T-helper 2 cell treated with Interferon-gamma antibody and Interleukin-4, amounts not matched to agents 100 ng/mL and 5 ng/mL, for 36 hours (primary cell): ENCODE data around the gene PSMA4. TPM values are rescaled to one million over a fixed set of nuclear protein-coding genes. Genes with fewer than 3 reads are reported as not detected.
"Not testable (repeated sequence)": the region's sequence is repeated elsewhere in the genome, so short reads cannot be mapped to it uniquely, and the experiment has no call there.

Experiments
- intact Hi-C: fragments of 100-400 bp; cut with micrococcal nuclease; formaldehyde crosslinking; loops from one replicate; pipeline ENCODE4 v1.15.1; 2023
- total RNA-seq: library from RNA; stranded (reverse); gene quantifications from 2 replicates; pipeline ENCODE4 v1.2.3, GENCODE V29; 2022

The PSMA4 gene
- total RNA-seq, 1 donor from 2014 or later, result 292 TPM

DNA sequence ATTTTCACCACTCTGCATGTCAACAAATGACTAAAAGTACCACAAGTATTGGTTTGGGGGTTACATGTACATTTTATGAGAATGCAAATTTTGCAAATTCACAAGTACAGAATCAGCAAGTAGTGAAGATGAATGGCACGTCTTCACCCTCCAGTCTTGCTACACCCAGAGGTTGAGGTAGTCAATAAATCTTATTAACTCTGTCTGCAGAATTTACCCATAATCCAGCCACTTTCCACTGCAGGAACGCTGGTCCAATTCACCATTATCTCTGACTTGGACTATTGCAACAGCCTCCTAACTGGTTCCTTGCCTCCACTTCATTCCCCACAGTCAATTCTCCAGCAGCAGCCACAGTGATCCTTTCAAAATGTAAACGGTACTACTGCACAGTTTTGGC lies 10.6 kb downstream of the PSMA4 start:
- intact Hi-C loops, result no loop called here

- intact Hi-C loops, result no loop called here
These were observed 11.7 kb downstream of the PSMA4 start for GRCh38 chr15:78551902-78552301.

GRCh38 chr15:78552597-78552996 lies 12.4 kb downstream of the PSMA4 start:
- intact Hi-C loops, result no loop called here

DNA sequence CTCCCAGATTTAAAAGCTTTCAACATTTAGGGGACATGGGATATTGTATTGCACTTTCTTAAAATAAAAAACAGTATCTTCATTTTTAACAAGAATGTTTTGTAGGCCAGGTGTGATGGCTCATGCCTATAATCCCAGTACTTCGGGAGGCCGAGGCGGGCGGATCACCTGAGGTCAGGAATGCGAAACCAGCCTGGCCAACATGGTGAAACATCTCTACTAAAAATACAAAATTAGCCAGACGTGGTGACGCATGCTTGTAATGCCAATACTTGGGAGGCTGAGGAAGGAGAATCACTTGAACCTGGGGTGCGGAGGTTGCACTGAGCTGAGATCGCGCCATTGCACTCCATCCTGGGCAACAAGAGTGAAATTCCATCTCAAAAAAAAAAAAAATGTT lies 20.0 kb downstream of the PSMA4 start:
- intact Hi-C loops, result not testable (repeated sequence)

- intact Hi-C loops, result no loop called here
These were observed 21.2 kb downstream of the PSMA4 start for GRCh38 chr15:78561490-78561889.

DNA sequence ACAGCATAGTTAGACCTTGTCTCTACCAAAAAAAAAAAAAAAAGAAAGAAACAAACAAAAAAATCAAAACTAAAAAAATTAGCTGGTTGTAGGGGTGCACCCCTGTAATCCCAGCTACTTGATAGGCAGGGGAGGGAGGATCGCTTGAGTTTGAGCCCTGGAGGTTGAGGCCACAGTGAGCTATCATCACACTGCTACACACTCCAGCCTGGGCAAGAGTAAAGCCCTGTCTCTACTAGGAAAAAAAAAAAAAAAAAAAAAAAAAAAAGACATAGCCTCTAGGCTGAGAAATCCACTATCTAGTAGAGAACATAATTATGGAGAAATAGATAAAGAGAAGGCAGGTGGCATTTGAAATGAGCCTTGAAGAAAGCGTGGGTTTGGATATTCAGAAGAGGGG lies 22.8 kb downstream of the PSMA4 start:
- intact Hi-C loops, result no loop called here

- intact Hi-C loops, result no loop called here
These were observed 24.5 kb downstream of the PSMA4 start for GRCh38 chr15:78564743-78565096.

GRCh38 chr15:78565097-78565950 lies 25.1 kb downstream of the PSMA4 start, which contains the start of gene CHRNA5:
Gene CHRNA5 (plus strand): TSS chr15:78565520. CDS start chr15:78565720, 200 bp downstream.
- intact Hi-C loops, result no loop called here

DNA sequence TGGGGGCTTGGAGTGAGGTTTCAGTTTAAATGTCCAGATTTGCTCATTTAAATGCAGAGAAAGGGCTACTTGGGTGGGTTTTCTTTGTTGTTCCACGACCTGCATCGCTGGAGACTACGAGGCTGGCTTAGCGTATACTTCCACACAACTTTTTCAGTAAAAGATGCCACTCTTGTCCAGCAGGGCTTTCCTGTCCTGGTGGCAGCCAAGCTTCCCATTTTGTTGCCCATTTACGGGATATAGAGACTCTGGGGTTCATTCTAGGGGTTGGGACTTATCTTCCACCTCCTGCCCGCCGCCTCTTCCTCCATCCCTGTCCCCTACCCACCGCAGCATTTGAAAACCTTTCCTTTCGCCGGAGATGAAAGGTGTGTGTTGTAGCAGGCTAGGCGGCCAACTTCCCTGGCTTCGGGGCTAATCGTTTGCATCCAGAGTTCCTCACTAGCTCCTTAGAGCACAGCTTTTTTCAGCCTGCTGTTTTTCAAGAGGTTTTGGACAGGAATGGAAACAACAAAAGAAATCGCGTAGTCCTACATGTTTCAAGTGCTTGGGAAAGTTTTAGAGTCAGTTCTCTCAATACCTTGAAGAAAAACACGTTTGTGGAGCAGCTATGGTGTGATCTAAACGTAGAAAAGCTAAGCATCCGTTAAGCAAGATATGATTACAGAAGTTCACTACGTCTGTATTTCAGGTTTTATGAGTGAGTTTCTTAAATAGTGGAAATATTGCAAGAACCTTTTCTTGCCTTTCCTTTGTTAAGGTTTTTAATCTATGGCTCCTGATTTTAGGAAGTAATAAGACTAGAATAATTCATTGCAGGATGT lies 25.9 kb downstream of the PSMA4 start:
- intact Hi-C loops, result loop anchor here (1.0 kb wide), 1 partner anchor 25 kb away; no protein-coding TSS in a partner anchor

- intact Hi-C loops, result no loop called here
These were observed 27.3 kb downstream of the PSMA4 start for GRCh38 chr15:78567531-78567930.

DNA sequence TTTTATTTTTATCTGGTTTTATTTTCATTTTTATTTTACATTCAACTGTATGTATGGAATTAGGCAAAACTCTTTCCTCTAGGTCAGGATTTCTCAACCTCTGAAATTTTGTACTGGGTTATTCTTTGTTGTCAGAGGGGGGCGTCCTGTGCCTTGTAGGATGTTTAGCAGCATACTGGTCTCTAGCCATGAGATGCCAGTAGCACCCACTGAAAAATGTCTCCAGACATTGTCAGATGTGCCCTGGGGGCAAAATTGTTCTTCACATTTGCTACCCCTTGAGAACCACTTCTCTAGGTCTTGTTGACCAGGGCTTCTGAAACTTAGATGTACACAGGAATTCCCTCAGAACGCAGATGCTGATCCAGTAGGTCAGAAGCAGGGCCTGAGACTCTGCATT lies 30.5 kb downstream of the PSMA4 start:
- intact Hi-C loops, result no loop called here

GRCh38 chr15:78571382-78571781 lies 31.1 kb downstream of the PSMA4 start:
- intact Hi-C loops, result no loop called here

GRCh38 chr15:78573416-78573815 lies 33.2 kb downstream of the PSMA4 start:
- intact Hi-C loops, result no loop called here

GRCh38 chr15:78574944-78575343 lies 34.7 kb downstream of the PSMA4 start:
- intact Hi-C loops, result no loop called here

GRCh38 chr15:78597583-78597982 lies 57.3 kb downstream of the PSMA4 start:
- intact Hi-C loops, result no loop called here

- intact Hi-C loops, result no loop called here
These were observed 58.1 kb downstream of the PSMA4 start for GRCh38 chr15:78598348-78598747.

DNA sequence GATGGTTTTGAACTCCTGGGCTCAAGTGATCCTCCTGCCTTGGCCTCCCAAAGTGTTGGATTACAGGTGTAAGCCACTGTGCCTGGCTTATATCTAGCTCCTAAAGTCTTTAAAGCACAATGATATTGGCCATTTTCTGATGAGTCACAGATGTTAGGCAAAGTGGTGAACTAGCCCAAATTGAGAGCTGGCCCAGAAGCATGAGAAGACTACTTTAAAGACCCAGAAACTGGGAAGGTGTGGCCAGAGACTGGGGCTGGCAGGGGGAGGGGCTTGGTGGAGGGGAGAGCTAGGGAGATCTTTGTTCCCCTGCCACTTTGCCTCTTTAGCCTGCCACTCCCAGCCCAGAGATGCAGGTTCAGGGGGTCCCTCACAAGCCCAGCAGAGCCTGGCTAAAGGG lies 58.9 kb downstream of the PSMA4 start:
- intact Hi-C loops, result no loop called here

Other genes with a start within 250 kb of the PSMA4 start
- 46.0 and 46.2 TPM in 2 replicates for gene SKIC8, start 240.8 kb upstream of the PSMA4 start, total RNA-seq
- 0.52 TPM in 1 of 2 replicates, not detected in the other for gene CRABP1, start 200.1 kb upstream of the PSMA4 start, total RNA-seq
- gene IREB2, start 102.2 kb upstream of the PSMA4 start, total RNA-seq, result 72.8 and 78.6 TPM in 2 replicates
- gene HYKK, start 32.9 kb upstream of the PSMA4 start, total RNA-seq, result 0.77 and 1.2 TPM in 2 replicates
- gene CHRNA5, start 25.1 kb downstream of the PSMA4 start, total RNA-seq, result 3.8 and 5.0 TPM in 2 replicates
- gene CHRNA3, start 80.6 kb downstream of the PSMA4 start, total RNA-seq, result not detected in 2 replicates
- not detected in 2 replicates for gene CHRNB4, start 100.8 kb downstream of the PSMA4 start, total RNA-seq